Measurements from ENCODE around the gene F2.
"Not testable (repeated sequence)": the region's sequence is repeated elsewhere in the genome, so short reads cannot be mapped to it uniquely, and the experiment has no call there.

F2 gene

DNA sequence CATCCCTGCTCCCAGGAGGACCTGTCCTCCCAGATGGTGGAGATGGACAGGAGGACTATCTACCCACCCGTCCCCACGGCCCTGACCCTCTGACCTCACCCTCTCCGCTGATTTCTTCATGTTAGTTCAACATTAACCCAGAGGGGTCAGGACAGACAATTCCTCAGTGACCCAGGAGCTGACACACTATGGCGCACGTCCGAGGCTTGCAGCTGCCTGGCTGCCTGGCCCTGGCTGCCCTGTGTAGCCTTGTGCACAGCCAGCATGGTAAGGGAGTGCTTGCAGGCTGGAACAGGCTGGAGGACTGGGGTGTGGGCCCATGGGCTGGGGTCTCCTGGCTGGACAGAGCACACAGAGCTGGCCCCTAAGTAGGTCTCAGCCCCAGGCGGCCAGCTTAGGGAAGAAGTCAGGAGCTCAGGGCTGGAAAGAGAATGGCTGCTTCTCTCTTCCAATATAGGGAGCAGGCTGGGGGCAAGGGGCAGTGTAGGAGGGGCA, at the start of gene F2:
Gene F2, plus strand, starts transcription at position 166 of the 495 bp plus-strand sequence. Its CDS starts 23 bp downstream, at position 189.
- DNase-seq (ENCODE audit: low read depth) = no peak

DNA sequence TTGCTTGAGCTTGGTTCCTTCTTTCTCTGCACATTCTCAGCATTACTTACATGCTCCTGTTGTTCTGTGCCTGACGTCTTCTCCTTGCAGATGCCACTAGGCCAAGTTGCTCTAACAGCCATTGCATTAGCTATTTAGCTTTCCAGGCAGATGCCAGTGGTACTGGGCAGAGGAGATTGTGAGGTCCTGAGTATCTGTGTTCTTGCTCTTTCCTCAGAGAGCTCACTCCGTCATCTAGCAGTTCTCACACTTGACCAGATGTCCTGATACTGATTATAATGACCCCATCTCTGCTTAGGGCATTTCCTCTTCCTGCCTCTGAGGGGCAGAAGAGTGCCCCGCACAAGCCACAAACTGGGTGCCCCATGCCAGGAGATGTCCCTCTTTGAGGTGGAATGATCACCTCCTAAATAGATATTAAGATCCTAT, 49.3 kb upstream of the F2 start:
- no peak for DNase-seq (ENCODE audit: low read depth)

DNA sequence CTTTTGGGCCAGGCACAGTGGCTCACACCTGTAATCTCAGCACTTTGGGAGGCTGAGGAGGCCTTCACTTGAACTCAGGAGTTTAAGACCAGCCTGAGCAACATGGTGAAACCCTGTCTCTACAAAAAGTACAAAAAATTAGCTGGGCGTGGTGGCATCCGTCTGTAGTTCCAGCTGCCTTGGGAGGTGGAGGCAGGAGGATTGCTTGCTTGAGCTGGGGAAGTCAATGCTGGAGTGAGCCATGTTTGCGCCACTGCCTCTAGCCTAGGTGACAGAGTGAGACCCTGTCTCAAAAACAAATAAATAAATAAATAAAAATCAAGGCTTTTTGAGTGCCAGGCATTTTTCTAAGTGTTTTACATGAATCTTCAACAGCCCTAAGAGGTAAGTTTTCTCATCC, 48.5 kb upstream of the F2 start:
- not testable (repeated sequence) for DNase-seq (ENCODE audit: low read depth)

DNA sequence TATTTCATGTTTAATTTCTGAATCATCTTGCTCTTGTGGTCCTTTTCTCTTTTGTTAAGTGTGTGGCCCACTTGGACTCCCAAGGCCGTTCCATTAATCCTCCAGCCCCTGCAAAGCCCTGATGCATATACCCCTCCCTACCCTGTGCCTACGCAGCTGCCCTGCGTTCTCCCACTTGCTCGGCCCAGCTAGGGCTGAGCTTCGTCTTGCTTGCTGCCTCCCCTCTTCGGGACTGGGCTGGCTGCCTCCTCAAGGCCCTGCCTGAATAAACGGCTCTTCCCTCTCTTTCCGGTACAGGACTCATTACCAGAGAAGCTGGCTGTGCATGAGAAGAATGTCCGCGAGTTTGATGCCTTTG, 47.1 kb upstream of the F2 start:
- no peak for DNase-seq (ENCODE audit: low read depth)

DNA sequence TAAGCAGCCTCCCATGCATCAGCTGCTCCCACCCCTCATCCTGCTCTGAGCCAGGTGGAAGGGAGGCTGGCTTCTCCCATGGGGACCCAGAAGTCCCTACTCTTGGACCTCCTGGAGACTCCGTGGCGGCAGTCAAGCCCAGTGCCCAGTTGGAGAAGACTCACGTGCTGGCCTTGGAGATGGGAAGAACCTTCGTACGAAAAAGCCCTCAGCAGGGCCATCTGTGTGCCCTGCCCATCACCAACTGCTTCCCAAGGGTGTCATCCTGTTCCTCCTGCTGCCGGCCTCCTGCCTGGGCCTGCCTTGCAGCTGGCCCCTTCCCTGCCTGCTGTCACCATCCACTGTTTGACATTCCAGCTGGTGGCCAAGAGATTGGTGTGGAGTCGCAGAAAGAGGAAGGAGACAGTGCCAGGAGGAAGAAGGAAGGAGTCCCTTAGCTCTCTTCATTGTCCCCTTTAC, 46.6 kb upstream of the F2 start:
- DNase-seq (ENCODE audit: low read depth) = no peak

DNA sequence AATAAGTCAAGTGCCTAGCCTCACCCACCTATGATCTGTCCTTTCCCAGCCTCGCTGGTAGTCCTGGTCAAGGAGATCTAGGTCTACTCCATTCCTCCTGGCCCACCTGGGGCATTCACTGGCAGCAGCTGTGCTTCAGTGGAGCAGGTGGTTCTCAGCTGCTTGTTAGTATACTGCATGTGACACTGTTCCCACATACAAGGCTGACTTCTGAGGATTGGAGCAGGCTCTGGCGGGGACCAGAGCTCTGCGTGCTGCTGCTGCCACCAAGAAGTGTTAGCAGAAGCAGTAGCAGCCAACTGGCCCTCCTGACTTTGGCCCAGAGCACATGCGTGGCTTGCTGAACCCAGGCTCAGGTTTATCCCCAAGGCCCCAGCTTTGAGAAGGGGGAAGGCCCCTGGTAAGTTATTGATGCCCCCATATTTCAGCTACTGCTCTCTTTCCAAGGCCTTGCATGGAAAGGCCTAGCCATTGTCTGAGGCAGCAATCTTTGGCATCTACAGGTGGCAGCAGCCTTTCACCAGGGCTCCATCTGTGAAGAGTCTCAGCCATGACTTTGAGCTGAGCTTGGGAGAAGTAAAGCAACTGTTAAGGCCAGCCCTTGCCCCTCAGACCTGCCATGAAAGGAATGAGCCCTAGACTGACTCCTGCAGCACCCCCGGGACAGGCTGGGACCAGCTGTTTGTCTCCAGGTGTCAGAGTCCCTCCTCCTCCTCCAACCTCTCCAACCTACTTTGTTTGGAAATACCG, 45.1 kb upstream of the F2 start:
- DNase-seq (ENCODE audit: low read depth) = no peak

DNA sequence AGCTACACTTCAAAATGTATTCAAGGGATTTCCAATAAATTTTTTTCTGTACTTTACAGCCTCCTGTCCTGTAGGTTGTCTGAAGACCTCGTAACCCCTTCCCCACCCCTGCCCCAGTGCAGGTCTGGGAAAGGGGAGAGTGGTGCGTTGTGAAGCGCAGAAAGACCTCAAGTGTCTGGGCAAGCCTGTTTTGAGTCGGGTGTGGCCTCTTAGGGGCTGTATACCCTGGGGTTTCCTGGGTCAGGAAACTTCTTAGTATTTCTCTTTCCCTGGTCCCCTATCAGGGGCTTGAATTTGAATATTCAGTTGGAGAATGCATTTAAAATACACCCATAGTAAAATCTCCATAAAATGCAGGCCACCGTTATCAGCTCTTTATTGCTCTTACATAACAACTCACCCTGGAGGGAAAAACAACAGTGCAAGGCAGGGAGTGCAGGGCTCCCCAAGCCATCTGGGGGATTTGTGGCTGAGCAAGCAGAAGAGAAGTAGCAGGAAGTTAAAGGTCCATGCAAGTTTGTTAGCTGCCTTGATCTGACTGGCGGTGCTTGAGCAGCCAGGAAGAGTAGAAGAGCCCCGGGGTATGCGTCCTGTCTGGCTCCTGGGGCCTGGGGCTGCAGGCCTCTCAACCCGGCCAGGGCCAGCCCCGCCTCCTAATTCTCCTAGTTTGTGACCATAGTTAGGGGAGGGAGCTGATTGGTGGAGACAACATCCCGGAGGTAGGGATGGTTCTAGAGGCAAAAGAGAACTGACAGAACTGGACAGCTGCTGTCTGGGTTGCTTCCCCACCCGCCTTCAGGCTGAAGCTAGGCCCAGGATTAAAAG, 44.3 kb upstream of the F2 start:
- DNase-seq (ENCODE audit: low read depth) = no peak

DNA sequence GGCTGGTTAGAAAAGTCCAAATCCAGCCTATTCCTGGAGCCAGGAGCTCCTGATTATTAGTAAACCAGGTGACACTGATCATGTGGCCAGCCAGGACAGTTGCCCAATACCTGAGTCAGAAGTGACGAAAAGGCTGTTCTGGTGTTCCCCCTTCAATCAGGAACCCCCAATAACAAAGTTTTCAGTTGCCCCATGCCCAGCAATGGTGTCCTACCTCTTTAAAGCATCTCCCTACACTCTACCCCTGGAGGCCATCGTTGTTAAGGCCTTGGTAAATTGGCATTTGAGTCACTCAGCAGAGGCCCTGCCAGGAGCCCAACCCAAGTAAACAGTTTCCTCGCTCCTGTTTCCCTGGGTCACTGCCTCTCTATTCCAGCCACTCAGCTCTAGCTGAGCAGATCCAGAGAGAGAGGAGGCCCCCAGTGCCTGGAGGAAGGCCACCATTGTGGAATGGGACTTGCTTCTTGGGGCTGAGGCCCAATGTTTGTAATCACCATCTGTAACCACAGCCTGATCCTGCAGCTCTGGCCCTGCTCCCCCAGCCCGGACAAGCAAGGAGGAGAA, 43.6 kb upstream of the F2 start:
- no peak for DNase-seq (ENCODE audit: low read depth)

DNA sequence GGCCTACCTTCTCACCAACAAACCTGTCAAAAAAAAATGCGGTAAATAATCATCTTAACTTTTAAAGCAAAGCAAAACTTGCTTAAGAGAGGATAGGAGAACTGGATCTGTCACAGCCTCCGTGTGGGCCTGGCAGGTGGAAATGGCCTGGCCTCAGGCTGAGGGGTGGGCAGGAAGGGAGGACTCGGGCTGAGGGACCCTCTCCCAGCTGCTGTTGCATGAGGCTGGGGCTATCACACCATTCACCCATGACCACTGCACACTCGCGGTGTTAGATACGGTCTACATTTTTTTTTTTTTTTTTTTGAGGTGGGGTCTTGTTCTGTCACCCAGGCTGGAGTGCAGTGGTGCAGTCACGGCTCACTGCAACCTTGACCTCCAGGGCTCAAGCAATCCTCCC, 43.1 kb upstream of the F2 start:
- DNase-seq (ENCODE audit: low read depth) = no peak

DNA sequence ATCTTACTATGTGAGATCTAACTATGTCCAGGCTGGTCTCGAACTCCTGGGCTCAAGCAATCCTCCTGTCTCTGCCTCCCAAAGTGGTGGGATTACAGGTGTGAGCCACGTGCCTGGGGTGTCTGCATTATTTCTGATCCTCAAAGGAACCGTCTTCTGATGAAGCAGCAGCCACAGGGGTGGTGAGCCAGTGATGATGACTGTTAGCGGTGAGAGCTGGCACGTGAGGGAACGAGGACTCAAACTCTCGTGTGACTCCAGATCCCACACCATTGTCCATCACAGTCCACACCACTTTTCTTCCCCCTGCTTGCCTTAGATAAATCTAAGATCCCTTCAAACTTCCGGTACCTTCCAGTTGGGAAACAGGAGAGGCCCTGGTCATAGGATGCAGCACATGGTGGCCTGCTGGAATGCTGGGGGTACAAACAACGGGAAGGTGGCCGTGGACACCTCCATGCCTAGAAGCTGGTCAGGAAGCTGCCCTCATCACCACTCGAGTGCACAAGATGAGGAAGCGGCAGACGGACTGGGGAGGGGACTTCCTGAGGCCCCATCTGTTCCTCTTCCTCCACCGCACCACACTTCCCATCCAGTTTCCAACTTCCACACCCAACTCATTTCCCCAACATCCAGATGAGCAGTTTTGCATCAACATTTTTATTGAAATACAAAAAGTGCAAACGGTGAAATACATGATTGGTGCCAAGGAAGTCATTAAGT, 42.4 kb upstream of the F2 start:
- no peak for DNase-seq (ENCODE audit: low read depth)

DNA sequence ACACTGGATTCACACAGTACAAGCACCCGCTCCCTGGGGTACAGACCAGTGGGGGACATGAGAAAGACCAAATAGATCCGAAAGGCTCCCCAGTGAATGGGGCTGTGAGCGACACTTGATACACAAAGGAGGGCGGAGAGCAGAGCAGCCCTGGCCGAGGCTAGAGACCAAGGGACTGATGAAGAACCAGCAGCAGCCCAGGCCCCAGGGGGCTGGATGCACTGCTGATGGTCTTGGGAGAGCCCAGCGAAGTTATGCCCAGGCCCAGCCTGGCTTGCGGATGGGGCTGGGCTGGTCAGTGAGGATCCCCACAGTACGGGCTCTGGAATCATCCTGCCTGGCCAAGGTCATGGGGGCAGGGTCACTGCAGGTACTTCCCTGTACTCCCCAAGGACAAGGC, 41.8 kb upstream of the F2 start:
- no peak for DNase-seq (ENCODE audit: low read depth)

DNA sequence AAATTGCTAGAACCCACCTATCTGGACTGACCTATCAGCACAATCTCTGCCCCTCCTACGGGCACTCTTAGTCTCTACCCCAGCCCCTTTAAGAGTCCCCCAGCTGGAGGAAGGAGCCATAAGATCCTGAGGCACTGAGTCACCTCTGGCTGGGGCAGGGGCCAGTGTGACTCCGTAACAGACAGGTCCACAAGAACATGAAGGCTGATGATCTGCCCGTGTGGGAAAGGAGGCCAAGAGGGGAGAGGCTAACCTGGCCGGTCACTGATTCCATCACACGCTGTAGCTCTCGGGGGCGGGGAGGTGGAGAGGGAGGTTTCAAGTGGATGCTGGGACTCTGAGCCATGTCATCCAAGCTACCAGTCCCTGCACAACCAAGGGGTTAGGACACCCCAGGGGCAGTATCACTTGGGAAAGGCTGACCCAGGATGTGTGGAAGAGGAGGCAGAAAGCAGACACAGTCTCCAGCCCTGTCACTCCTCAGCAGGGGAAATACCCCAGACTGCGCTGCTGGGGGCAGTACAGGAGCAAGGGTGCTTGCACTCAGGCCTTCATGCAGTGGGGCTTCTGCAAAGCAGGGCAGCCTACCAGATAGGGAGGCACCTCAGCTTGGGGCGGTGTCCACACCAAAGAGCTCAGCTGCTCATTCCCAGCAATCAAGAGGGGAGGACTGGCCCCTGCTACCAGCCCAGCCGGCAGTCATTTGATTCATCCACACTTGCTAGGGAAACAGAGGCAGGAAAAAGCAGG, 40.8 kb upstream of the F2 start:
- no peak for DNase-seq (ENCODE audit: low read depth)

DNA sequence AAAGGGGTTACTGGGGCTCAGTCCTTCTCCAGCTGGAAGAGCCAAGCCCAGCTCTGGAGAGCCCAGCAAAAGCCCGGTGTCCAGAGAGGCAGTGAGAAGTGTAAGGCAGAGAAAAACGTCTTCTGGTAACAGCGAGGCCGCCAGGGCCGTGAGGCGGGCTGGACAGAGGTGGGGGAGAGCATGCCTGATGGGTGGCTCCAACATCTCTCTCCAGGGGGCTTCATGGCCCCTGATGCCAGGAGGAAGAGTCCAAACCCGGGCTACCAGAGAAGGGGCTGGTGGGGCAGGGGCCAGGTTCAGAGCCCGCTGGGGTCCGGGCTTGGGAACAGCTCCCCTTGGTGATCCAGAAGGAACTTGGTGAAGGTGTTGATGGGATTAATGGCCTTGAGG, 40.3 kb upstream of the F2 start:
- DNase-seq (ENCODE audit: low read depth) = no peak

DNA sequence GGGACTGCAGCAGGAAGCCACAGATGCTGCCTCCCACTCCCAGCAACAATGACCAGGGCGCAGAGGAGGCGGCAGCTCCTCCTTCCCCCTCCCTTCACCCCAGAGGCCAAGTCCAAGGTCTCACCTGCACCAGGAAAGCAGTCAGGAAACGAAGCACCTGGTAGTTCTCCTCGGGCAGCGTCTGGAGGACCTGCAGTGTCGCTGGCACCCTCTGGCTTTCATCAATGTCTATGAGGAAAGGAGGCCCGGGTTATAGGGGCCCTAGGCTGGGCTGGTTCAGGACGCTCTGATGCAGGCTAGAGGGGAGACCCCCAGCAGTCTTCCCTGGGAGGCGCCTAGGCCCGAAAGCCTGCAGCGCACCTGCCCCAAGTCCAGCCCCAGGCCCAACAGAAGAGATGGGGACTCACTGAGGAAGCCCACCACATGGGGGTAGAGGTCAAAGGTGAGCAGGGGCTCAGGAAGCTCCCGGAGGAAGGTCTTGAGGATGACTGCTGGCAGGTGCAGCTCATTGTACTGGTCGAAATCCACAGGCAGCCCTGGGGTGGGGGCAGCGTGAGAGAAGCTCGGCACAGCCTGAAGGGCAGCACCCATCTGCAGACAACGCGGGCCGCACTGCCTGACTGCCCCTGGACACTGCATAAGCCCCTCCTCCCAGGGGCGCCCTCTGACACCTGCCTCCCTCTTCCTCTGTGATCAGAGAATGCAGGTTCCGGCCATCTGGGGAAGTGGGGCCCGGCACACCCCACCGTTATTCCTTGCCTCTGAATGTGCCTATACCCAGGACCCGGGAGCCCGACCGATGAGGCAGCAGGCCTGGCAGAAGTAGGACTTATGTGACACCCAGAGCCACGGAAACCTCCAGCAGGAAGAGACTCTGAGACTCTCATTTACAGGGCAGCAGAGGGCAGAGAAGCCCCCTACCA, 39.5 kb upstream of the F2 start:
- no peak for DNase-seq (ENCODE audit: low read depth)

DNA sequence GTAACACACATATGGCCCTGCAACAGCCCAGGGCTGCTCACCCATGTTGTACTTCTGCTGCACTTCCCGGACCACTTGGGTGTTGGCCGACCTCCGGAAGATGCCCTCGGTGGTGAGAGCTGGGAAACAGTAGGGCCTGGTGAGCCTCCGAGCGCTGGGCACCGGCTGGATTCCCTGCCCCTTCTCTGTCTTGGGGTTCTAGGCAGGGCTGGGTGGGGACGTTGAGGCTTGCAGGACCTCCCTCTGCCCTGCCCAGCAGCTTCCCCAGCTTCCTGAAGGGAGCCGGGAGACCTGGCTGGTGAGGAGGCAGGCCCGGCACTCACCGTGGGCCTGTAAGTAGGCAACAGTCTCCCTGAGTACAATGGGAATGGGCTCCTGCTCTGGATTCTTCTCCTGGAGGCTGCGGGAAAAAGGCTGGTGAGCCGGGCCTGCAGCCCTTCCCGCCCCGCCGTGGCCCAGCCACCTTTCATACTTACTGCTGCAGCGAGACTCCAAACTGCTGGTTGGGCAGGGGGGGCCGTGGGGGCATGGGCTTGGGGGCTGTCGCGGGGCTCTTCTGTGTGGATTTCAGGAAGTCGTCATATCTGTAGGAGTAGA, 38.8 kb upstream of the F2 start:
- DNase-seq (ENCODE audit: low read depth) = no peak

DNA sequence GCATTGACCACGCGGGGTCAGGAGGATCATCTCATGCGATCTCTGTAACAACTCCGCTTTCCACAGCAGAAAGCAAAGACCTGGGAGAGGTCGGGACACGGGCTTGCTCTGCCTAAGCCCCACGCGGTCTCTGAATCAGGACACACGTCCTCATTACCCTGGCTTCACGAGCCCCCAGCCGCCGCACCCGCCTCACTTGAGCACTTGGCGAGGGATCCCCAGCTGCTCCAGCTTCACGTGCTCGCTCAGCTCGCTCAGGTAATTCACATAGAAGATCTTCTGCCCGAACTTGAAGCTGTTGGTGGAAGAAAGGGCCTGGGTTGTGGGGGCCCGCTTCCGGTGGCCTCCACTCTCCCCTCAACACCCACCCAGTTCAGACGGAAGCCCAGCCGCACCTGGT, 38.2 kb upstream of the F2 start:
- DNase-seq (ENCODE audit: low read depth) = no peak

DNA sequence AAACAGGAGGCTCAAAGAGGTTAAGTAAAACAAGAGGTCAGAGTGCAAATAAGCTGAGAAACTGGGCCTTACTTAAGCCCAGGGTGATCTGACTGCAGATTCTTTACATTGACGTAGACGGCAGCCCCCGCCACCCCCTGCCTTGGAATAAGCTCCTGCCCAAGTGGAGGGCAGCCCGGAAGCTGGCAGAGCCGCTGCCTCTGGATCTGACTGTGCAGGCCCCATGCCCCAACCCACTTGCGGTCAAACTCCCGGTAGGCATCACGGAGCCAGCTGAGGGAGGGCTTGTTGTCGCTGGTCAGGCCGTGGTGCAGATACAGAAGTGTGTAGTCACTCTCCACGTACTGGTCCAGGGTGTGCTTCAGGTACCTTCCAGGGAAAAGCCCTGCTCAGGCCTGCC, 37.2 kb upstream of the F2 start:
- no peak for DNase-seq (ENCODE audit: low read depth)

DNA sequence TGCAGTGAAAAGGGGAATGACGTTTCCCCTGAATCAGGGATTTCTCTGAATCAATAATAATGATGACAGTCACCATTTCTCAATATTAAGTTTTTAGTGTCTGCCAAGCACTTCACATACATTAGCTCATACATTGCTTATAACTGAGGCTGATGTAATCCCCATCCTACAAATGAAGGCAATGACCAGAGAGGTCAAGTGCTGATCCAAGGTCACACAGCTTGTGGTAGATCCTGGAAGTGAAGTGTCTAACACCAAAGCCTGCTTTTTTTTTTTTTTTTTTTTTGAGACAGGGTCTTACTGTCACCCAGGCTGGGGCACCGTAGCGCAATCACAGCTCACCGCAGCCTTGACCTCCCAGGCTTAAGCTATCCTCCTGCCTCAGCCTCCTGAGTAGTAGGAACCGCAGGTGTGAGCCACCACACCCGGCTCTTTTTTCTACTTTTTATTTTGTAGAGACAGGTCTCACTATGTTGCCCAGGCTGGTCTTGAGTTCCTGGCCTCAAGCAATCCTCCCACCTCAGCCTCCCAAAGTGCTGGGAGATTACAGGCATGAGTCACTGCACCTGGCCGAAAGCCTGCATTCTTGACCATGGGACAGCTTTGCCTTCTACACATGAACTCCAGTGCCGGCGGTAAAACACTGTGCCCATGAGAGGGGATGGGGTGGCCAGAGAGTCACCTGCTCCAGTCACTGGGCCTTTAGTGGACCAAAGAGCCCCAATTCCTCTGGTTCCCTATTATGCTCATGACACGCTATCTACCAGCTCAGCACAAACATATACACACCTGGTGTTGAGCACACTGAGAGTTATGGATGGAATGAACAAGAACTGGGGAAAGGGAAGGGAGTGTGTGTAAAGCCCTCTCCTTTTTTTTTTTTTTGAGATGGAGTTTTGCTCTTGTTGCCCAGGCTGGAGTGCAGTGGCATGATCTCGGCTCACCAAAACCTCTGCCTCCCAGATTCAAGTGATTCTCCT, 36.0 kb upstream of the F2 start:
- no peak for DNase-seq (ENCODE audit: low read depth)

DNA sequence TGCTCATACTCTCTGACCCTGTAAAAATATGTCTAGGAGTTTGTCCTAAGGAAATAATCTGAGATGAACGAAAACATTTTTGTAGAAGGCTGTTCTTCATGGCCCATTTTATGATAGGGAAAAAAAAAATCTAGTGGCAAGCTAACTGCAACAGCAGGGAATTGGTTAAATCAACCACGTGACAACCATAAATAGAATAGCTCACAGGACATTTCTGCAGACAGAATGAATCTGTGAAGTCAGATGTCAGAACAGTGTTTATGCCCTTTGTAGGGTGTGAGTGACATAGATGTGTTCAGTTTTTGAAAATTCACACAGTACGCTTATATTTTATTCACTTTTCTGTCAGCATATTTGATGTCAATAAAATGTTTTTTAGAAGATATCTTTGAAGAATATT, 34.6 kb upstream of the F2 start:
- no peak for DNase-seq (ENCODE audit: low read depth)
